IMR-90 (cell line): ENCODE data around the gene DUSP23. TPM values are rescaled to one million over a fixed set of nuclear protein-coding genes. Genes with fewer than 3 reads are reported as not detected.

Experiments used
- ATAC-seq: fragments of 200-7000 bp; cut with Tn5 transposase; 2 replicates; pipeline ENCODE4 v1.9.1; 2020; ENCODE audit warnings: low read depth, mild to moderate bottlenecking, moderate library complexity
- BruUV-seq: library from RNA; stranded (reverse); fragments of 400-500 nt; replicated peaks from 2 replicates; lab custom pipeline; 2021; lab: Mats Ljungman, UMichigan
- CTCF ChIA-PET: fragments of 300-600 bp; formaldehyde crosslinking; extraction: SDS; loops from one replicate; lab custom pipeline; 2021; ENCODE audit warnings: antibody characterized with exemption; lab: Yijun Ruan, JAX
- POLR2A ChIA-PET: fragments of 300-600 bp; sonication (Branson Sonifier 250); formaldehyde crosslinking; loops from one replicate; lab custom pipeline; 2022; ENCODE audit warnings: antibody characterized with exemption; ENCODE audit not compliant: unreplicated experiment; lab: Charles Lee
- DNase-seq: peaks from one replicate; pipeline ENCODE4 v3.0.0; 2013
- H2AFZ ChIP-seq: replicated peaks from 2 replicates; pipeline ENCODE3; 2013; ENCODE audit warnings: low read length, mild to moderate bottlenecking; ENCODE audit not compliant: poor library complexity
- H2AK5ac ChIP-seq: 2 replicates; pipeline ENCODE4 v1.6.1; 2013; ENCODE audit warnings: low read depth, low read length, inconsistent platforms
- H2AK9ac ChIP-seq: replicated peaks from 2 replicates; pipeline ENCODE3; 2013; ENCODE audit warnings: mild to moderate bottlenecking, low read depth, low read length, moderate library complexity; ENCODE audit not compliant: poor library complexity
- H2BK120ac ChIP-seq: 2 replicates; pipeline ENCODE4 v1.6.1; 2013; ENCODE audit warnings: low read depth, low read length, inconsistent platforms
- H2BK15ac ChIP-seq: 3 replicates; pipeline ENCODE4 v1.6.1; 2013; ENCODE audit warnings: low read depth, low read length, inconsistent platforms
- H2BK20ac ChIP-seq: 2 replicates; pipeline ENCODE4 v1.6.1; 2013; ENCODE audit warnings: low read depth, mild to moderate bottlenecking, inconsistent platforms, low read length, moderate library complexity
- H2BK5ac ChIP-seq: 2 replicates; pipeline ENCODE4 v1.6.1; 2013; ENCODE audit warnings: mild to moderate bottlenecking, low read depth, low read length, inconsistent platforms; ENCODE audit not compliant: poor library complexity, severe bottlenecking
- H3K14ac ChIP-seq: replicated peaks from 2 replicates; pipeline ENCODE4 v1.6.1; 2013; ENCODE audit warnings: low read depth, low read length, inconsistent platforms
- H3K18ac ChIP-seq: 2 replicates; pipeline ENCODE4 v1.6.1; 2013; ENCODE audit warnings: low read depth, low read length, control low read depth
- H3K23ac ChIP-seq: 2 replicates; pipeline ENCODE4 v1.6.1; 2013; ENCODE audit warnings: low read depth, low read length, inconsistent platforms
- H3K27ac ChIP-seq: 2 replicates; pipeline ENCODE4 v1.5.1; 2013; ENCODE audit warnings: mild to moderate bottlenecking, control low read depth, low read length; ENCODE audit not compliant: insufficient read depth
- H3K27me3 ChIP-seq: 2 replicates; pipeline ENCODE4 v1.6.1; 2013; ENCODE audit warnings: low read length; ENCODE audit not compliant: control insufficient read depth, insufficient read depth
- H3K36me3 ChIP-seq: 2 replicates; pipeline ENCODE4 v1.6.1; 2013; ENCODE audit warnings: low read length, mixed read lengths; ENCODE audit not compliant: control insufficient read depth, insufficient read depth
- H3K4ac ChIP-seq: 2 replicates; pipeline ENCODE4 v1.6.1; 2013; ENCODE audit warnings: low read depth, low read length, inconsistent platforms
- H3K4me1 ChIP-seq: 2 replicates; pipeline ENCODE4 v1.6.1; 2013; ENCODE audit warnings: low read length, mixed read lengths; ENCODE audit not compliant: control insufficient read depth, insufficient read depth
- H3K4me2 ChIP-seq: 2 replicates; pipeline ENCODE4 v1.6.1; 2013; ENCODE audit warnings: low read depth, mild to moderate bottlenecking, control low read depth, low read length, moderate library complexity
- H3K4me3 ChIP-seq: 2 replicates; pipeline ENCODE4 v1.5.1; 2013; ENCODE audit warnings: low read depth, mild to moderate bottlenecking, control low read depth, low read length, moderate library complexity; ENCODE audit not compliant: insufficient read depth
- H3K56ac ChIP-seq: 2 replicates; pipeline ENCODE4 v1.6.1; 2013; ENCODE audit warnings: low read length, inconsistent platforms; ENCODE audit not compliant: insufficient read depth; ENCODE audit errors: extremely low read depth
- H3K79me1 ChIP-seq, 2 experiments: 2 replicates each; pipeline ENCODE4 v1.6.1; 2013; ENCODE audit warnings: low read length in 2 of 2, inconsistent platforms in 1 of 2, low read depth in 1 of 2
- H3K9ac ChIP-seq: 2 replicates; pipeline ENCODE4 v1.6.1; 2013; ENCODE audit warnings: low read depth, low read length, control low read depth
- H3K9me1 ChIP-seq: 2 replicates; pipeline ENCODE4 v1.6.1; 2013; ENCODE audit warnings: low read length, inconsistent platforms; ENCODE audit not compliant: insufficient read depth
- H3K9me3 ChIP-seq: 2 replicates; pipeline ENCODE4 v1.6.1; 2013; ENCODE audit warnings: low read length; ENCODE audit not compliant: control insufficient read depth, insufficient read depth
- H4K20me1 ChIP-seq: 2 replicates; pipeline ENCODE4 v1.6.1; 2013; ENCODE audit warnings: low read length, inconsistent platforms; ENCODE audit not compliant: insufficient read depth
- H4K5ac ChIP-seq: 2 replicates; pipeline ENCODE4 v1.6.1; 2013; ENCODE audit warnings: mild to moderate bottlenecking, low read depth, low read length, control low read depth
- H4K8ac ChIP-seq, 2 experiments: 2 replicates each; pipeline ENCODE4 v1.6.1; 2013; ENCODE audit warnings: low read depth in 2 of 2, low read length in 2 of 2, control low read depth in 1 of 2, inconsistent platforms in 1 of 2
- H4K91ac ChIP-seq: 2 replicates; pipeline ENCODE4 v1.6.1; 2013; ENCODE audit warnings: low read depth, low read length, inconsistent platforms; ENCODE audit not compliant: insufficient read depth
- BHLHE40 ChIP-seq: fragments of 150-350 bp; IDR thresholded peaks from 2 replicates; pipeline ENCODE4 v1.6.1; 2016; ENCODE audit warnings: mild to moderate bottlenecking, low read depth, low read length
- CHD1 ChIP-seq: IDR thresholded peaks from 2 replicates; pipeline ENCODE4 v1.6.1; 2012; ENCODE audit warnings: low read depth, low read length, improper control_type of control experiment
- CTCF ChIP-seq: conservative IDR thresholded peaks from 2 replicates; pipeline ENCODE4 v1.5.1; 2012; ENCODE audit warnings: mild to moderate bottlenecking, low read depth, low read length, improper control_type of control experiment
- FOS ChIP-seq: fragments of 150-350 bp; IDR thresholded peaks from 2 replicates; pipeline ENCODE4 v1.6.1; 2016; ENCODE audit warnings: low read depth, low read length
- MAFK ChIP-seq: IDR thresholded peaks from 2 replicates; pipeline ENCODE4 v1.6.1; 2012; ENCODE audit warnings: low read depth, low read length, improper control_type of control experiment
- MXI1 ChIP-seq: IDR thresholded peaks from 2 replicates; pipeline ENCODE4 v1.6.1; 2012; ENCODE audit warnings: low read depth, mild to moderate bottlenecking, low read length, moderate library complexity, borderline replicate concordance
- NFE2L2 ChIP-seq: fragments of 150-350 bp; IDR thresholded peaks from 2 replicates; pipeline ENCODE4 v1.6.1; 2016; ENCODE audit warnings: low read depth, mild to moderate bottlenecking, low read length
- POLR2A ChIP-seq: IDR thresholded peaks from 2 replicates; pipeline ENCODE4 v1.6.1; 2012; ENCODE audit warnings: mild to moderate bottlenecking, low read depth, low read length
- RAD21 ChIP-seq: IDR thresholded peaks from 2 replicates; pipeline ENCODE4 v1.6.1; 2012; ENCODE audit warnings: low read length, improper control_type of control experiment
- RCOR1 ChIP-seq: IDR thresholded peaks from 2 replicates; pipeline ENCODE4 v1.6.1; 2012; ENCODE audit warnings: mild to moderate bottlenecking, low read length, improper control_type of control experiment; ENCODE audit not compliant: insufficient replicate concordance
- SMC3 ChIP-seq: fragments of 150-350 bp; IDR thresholded peaks from 2 replicates; pipeline ENCODE4 v1.6.1; 2016; ENCODE audit warnings: low read depth, mild to moderate bottlenecking, antibody characterized with exemption, low read length, moderate library complexity
- WGBS, 2 experiments: methylation state at CpG; one replicate each; pipeline versions ENCODE4 v1.1.5 to v1.1.7; 2013; ENCODE audit warnings: missing lambda C conversion rate in 2 of 2; ENCODE audit not compliant: insufficient read length in 1 of 2; ENCODE audit errors: extremely low coverage in 2 of 2; 5-methylcytosine and 5-hydroxymethylcytosine counted together
- dilution Hi-C: fragments of 300-500 bp; cut with HindIII; formaldehyde crosslinking; loops from one replicate; pipeline ENCODE4 v1.14.3; 2018; ENCODE audit warnings: low sequenced_read_pairs; ENCODE audit not compliant: unreplicated experiment
- in situ Hi-C: fragments of 300-500 bp; cut with MboI; formaldehyde crosslinking; loops from 3 replicates; pipeline ENCODE4 v1.14.3; 2019; ENCODE audit warnings: low sequenced_read_pairs, inconsistent platforms, mixed read lengths
- intact Hi-C: fragments of 100-400 bp; cut with micrococcal nuclease; formaldehyde crosslinking; loops from 2 replicates; pipeline ENCODE4 v1.10.0; 2022
- polyA plus RNA-seq, 3 experiments: library from polyadenylated mRNA; depleted of rRNA; stranded (reverse); fragments of >200 nt; gene quantifications; 2 replicates each; pipeline ENCODE4 v1.2.3, GENCODE V29; 2012; ENCODE audit warnings: low replicate concordance in 1 of 3
- total RNA-seq: library from RNA; depleted of rRNA; stranded (reverse); fragments of >200 nt; gene quantifications from 2 replicates; pipeline ENCODE4 v1.2.3, GENCODE V29; 2012

DUSP23 gene
- total and polyA plus RNA-seq, 2 of the 4 experiments (the other 2 are of a cell fraction) = 4.1 to 12.9 TPM

- no peak overlapping the region for H4K8ac ChIP-seq
- H3K79me1 ChIP-seq = no peaks in the 10 kb centered on the region
- in situ Hi-C loops (no loop called here), intact Hi-C loops (no loop called here), dilution Hi-C loops (no loop called here)
- H3K56ac ChIP-seq = no peak overlapping the region
- H3K9me1 ChIP-seq = no peaks in the 10 kb centered on the region
- ChIA-PET CTCF (no interaction called here), POLR2A (no interaction called here)
- no TSS peak for BruUV-seq
- H3K9ac ChIP-seq = no peak overlapping the region
- no peaks in the 10 kb centered on the region for H3K36me3 ChIP-seq
- no peak overlapping the region for H3K4me3 ChIP-seq
- H2AFZ ChIP-seq = no peak overlapping the region
- H4K5ac ChIP-seq = no peak overlapping the region
- no CpG with 5 or more reads among the region's 3 CpGs for WGBS, 2 experiments
- H2BK5ac ChIP-seq = no peak overlapping the region
- H4K91ac ChIP-seq = no peak overlapping the region
- H3K18ac ChIP-seq = no peak overlapping the region
- H3K4me1 ChIP-seq = no peaks in the 10 kb centered on the region
- H3K9me3 ChIP-seq = no peaks in the 10 kb centered on the region
- no peak overlapping the region for H2AK9ac ChIP-seq
- no peaks in the 10 kb centered on the region for H3K27me3 ChIP-seq
- no peaks in the 10 kb centered on the region for H4K20me1 ChIP-seq
- H2AK5ac ChIP-seq = no peak overlapping the region
- no peak overlapping the region for H2BK20ac ChIP-seq
- no peak overlapping the region for H3K14ac ChIP-seq
- DNase-seq (no peak), ATAC-seq (no peak)
- no peak overlapping the region for H2BK15ac ChIP-seq
- no peak overlapping the region for H3K4ac ChIP-seq
- no peak overlapping the region for H3K23ac ChIP-seq
- H3K4me2 ChIP-seq = no peak overlapping the region
- H3K27ac ChIP-seq = no peak overlapping the region
- no peak overlapping the region for H2BK120ac ChIP-seq
- no peak for TF ChIP-seq MXI1
- no peak for TF ChIP-seq MAFK
- no peak for TF ChIP-seq RAD21
- TF ChIP-seq BHLHE40 = no peak
- TF ChIP-seq CTCF = no peak
- TF ChIP-seq FOS = no peak
- no peak for TF ChIP-seq POLR2A
- TF ChIP-seq CHD1 = no peak
- no peak for TF ChIP-seq RCOR1
- TF ChIP-seq NFE2L2 = no peak
- TF ChIP-seq SMC3 = no peak
Measured at GRCh38 chr1:159746666-159747065, 34.1 kb upstream of the DUSP23 start.
